Smooth muscle cell of bladder (primary cell): ENCODE results near the gene PLXNB2. TPM values are rescaled to one million over a fixed set of nuclear protein-coding genes. Genes with fewer than 3 reads are reported as not detected.

Experiments
- total RNA-seq: library from RNA; depleted of rRNA; stranded (reverse); fragments of >200 nt; gene quantifications from 2 replicates; pipeline ENCODE4 v1.2.3, GENCODE V29; 2014

Gene PLXNB2
- total RNA-seq = 130 and 166 TPM in 2 replicates

GRCh38 chr22:50306753-50307749, at the start of gene PLXNB2:
TSS of gene PLXNB2 (minus strand) at chr22:50307646. CDS start at chr22:50290584, 17,062 bp downstream.

GRCh38 chr22:50342651-50343540, 35.5 kb upstream of the PLXNB2 start, which contains the start of gene PPP6R2:
TSS of gene PPP6R2 (plus strand) at chr22:50343327. CDS start at chr22:50393909, 50,582 bp downstream.

GRCh38 chr22:50326956-50327710, 19.7 kb upstream of the PLXNB2 start, which contains the start of gene DENND6B:
TSS of gene DENND6B (minus strand) at chr22:50327012. CDS start at chr22:50326988, 24 bp downstream.

GRCh38 chr22:50269970-50270665, 37.3 kb downstream of the PLXNB2 start, which contains the start of gene MAPK11:
TSS of gene MAPK11 (minus strand) at chr22:50270380. CDS start at chr22:50270292, 88 bp downstream.

GRCh38 chr22:50261615-50262459, 45.6 kb downstream of the PLXNB2 start, which contains the start of gene MAPK12:
TSS of gene MAPK12 (minus strand) at chr22:50261683. CDS start at chr22:50261509, 174 bp downstream.

GRCh38 chr22:50250555-50251476, 56.6 kb downstream of the PLXNB2 start, which contains the start of gene HDAC10:
TSS of gene HDAC10 (minus strand) at chr22:50251265. CDS start at chr22:50251032, 233 bp downstream.

GRCh38 chr22:50244420-50245213, 62.8 kb downstream of the PLXNB2 start, which contains the start of gene TUBGCP6:
TSS of gene TUBGCP6 (minus strand) at chr22:50245023. CDS start at chr22:50244459, 564 bp downstream.

Other genes starting within 250 kb of the PLXNB2 start
- gene TTLL8, start 249.3 kb downstream of the PLXNB2 start, total RNA-seq = not detected in 2 replicates
- gene MLC1, start 222.2 kb downstream of the PLXNB2 start, total RNA-seq = 0.65 and 3.1 TPM in 2 replicates
- 8.6 and 14.8 TPM in 2 replicates for gene MOV10L1, start 217.6 kb downstream of the PLXNB2 start, total RNA-seq
- 0.85 and 1.0 TPM in 2 replicates for gene PANX2, start 136.9 kb downstream of the PLXNB2 start, total RNA-seq
- gene TRABD, start 121.7 kb downstream of the PLXNB2 start, total RNA-seq = 16.6 and 19.5 TPM in 2 replicates
- 19.9 and 21.4 TPM in 2 replicates for gene SELENOO, start 106.6 kb downstream of the PLXNB2 start, total RNA-seq
- gene TUBGCP6, start 62.6 kb downstream of the PLXNB2 start, total RNA-seq = 19.5 and 31.0 TPM in 2 replicates
- gene HDAC10, start 56.4 kb downstream of the PLXNB2 start, total RNA-seq = 16.1 and 19.6 TPM in 2 replicates
- gene MAPK12, start 46.0 kb downstream of the PLXNB2 start, total RNA-seq = 30.3 and 31.2 TPM in 2 replicates
- gene MAPK11, start 37.3 kb downstream of the PLXNB2 start, total RNA-seq = 4.8 and 5.1 TPM in 2 replicates
- 1.6 and 2.1 TPM in 2 replicates for gene DENND6B, start 19.4 kb upstream of the PLXNB2 start, total RNA-seq
- gene PPP6R2, start 35.7 kb upstream of the PLXNB2 start, total RNA-seq = 64.1 and 64.8 TPM in 2 replicates
- gene SBF1, start 167.4 kb upstream of the PLXNB2 start, total RNA-seq = 54.6 and 79.1 TPM in 2 replicates
- gene ADM2, start 173.9 kb upstream of the PLXNB2 start, total RNA-seq = 1.4 and 2.4 TPM in 2 replicates
- not detected in 2 replicates for gene MIOX, start 179.2 kb upstream of the PLXNB2 start, total RNA-seq
- gene LMF2, start 200.1 kb upstream of the PLXNB2 start, total RNA-seq = 20.9 and 28.4 TPM in 2 replicates
- gene NCAPH2, start 200.6 kb upstream of the PLXNB2 start, total RNA-seq = 17.1 and 18.6 TPM in 2 replicates
- gene SCO2, start 218.0 kb upstream of the PLXNB2 start, total RNA-seq = 0.57 and 1.6 TPM in 2 replicates
- 15.7 and 26.9 TPM in 2 replicates for gene TYMP, start 222.4 kb upstream of the PLXNB2 start, total RNA-seq
- gene KLHDC7B, start 238.3 kb upstream of the PLXNB2 start, total RNA-seq = 0.28 TPM in 2 replicates